ENCODE data around the gene GPR108. TPM values are rescaled to one million over a fixed set of nuclear protein-coding genes. Genes with fewer than 3 reads are reported as not detected.
A peak's percentile ranks its signal among the peaks of the same experiment; 100 is the strongest.

The GPR108 gene
- total RNA-seq, 1 experiment from 2014 or later: 53.6 TPM

DNA sequence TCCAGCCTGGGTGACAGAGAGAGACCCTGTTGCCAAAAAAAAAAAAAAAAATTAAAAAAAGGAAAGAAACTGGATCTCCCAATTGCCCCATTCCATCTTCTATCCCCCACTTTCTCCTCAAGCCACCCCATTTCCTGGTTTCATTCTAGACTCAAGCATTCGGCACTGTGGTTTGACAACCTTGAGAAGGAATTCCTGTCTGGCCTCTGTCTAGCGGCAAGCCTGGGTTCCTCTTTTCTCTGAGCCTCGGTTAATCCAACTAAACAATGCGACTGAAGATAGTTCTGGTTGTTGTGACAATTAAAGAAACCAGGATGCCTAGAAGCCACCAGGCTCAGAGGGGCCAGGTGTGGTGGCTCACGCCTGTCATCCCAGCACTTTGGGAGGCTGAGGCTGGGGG lies 13.6 kb downstream of the GPR108 start:
- no TSS peak for BruUV-seq (replicated peaks)
- POLR2A ChIA-PET: interaction anchor here (0.7 kb wide), 1 partner anchor 386 kb away, joined by 6 read pairs; no protein-coding TSS in a partner anchor
- peak overlapping the region; percentile 68 for H3K27ac Mint-ChIP-seq (ENCODE audit: unreplicated experiment)

DNA sequence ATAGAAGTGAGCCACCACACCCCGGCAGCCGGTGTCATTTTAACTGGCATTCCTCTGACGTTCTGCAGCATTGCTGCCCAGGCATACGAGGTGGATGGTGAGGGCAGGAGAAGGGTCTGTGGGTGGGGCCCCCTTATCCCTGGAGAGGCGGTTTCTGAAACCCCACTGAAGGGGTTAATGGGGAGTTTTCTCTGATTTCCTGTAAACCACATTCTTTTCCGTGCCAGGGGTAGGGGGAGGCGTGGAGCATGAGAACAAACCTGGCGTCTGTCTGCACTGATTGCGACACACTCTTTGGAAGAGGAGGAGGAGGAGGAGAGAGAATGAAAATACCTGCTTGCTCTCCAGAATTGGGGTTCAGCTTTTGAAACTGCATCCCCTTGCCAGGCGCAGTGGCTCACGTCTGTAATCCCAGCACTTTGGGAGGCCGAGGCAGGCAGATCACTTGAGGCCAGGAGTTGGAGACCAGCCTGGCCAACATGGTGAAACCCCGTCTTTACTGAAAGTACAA lies 14.2 kb downstream of the GPR108 start:
- Mint-ChIP-seq H3K27ac (ENCODE audit: unreplicated experiment) (peak overlapping the region; percentile 68), H3K27me3 (ENCODE audit: insufficient read depth, unreplicated experiment) (no peaks in the 10 kb centered on the region)

More for the DNA sequence above, 13.6 kb downstream of the GPR108 start:
- Histone ChIP-seq H3K4me1 (peaks cover 11% of the 10 kb centered on the region), H3K4me3 (ENCODE audit: low read depth, low read length) (no peak overlapping the region), H3K27me3 (replicated peaks; ENCODE audit: control insufficient read depth, insufficient read depth, low read length) (no peaks in the 10 kb centered on the region), H3K36me3 (ENCODE audit: control insufficient read depth, insufficient read depth, low read length) (no peaks in the 10 kb centered on the region), H3K9me3 (no peaks in the 10 kb centered on the region)
- CTCF ChIA-PET: no interaction called here
- no peak for DNase-seq
- Mint-ChIP-seq H3K27me3 (ENCODE audit: insufficient read depth, unreplicated experiment) (no peaks in the 10 kb centered on the region), H3K4me3 (ENCODE audit: unreplicated experiment) (no peak overlapping the region), H3K4me1 (ENCODE audit: low read depth, unreplicated experiment) (peaks cover 12% of the 10 kb centered on the region), H3K9me3 (ENCODE audit: unreplicated experiment) (no peaks in the 10 kb centered on the region), H3K36me3 (ENCODE audit: insufficient read depth, unreplicated experiment) (no peaks in the 10 kb centered on the region)
- intact Hi-C loops (cut with micrococcal nuclease; ENCODE audit: unreplicated experiment): no loop called here
- TF ChIP-seq, protein P1, sequence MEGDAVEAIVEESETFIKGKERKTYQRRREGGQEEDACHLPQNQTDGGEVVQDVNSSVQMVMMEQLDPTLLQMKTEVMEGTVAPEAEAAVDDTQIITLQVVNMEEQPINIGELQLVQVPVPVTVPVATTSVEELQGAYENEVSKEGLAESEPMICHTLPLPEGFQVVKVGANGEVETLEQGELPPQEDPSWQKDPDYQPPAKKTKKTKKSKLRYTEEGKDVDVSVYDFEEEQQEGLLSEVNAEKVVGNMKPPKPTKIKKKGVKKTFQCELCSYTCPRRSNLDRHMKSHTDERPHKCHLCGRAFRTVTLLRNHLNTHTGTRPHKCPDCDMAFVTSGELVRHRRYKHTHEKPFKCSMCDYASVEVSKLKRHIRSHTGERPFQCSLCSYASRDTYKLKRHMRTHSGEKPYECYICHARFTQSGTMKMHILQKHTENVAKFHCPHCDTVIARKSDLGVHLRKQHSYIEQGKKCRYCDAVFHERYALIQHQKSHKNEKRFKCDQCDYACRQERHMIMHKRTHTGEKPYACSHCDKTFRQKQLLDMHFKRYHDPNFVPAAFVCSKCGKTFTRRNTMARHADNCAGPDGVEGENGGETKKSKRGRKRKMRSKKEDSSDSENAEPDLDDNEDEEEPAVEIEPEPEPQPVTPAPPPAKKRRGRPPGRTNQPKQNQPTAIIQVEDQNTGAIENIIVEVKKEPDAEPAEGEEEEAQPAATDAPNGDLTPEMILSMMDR (IDR thresholded peaks at IDR 0.05; ENCODE audit: insufficient read depth in 1 of 2, low read depth in 1 of 2, low read length in 1 of 2, severe bottlenecking in 1 of 2, unreplicated experiment in 1 of 2): no peak

DNA sequence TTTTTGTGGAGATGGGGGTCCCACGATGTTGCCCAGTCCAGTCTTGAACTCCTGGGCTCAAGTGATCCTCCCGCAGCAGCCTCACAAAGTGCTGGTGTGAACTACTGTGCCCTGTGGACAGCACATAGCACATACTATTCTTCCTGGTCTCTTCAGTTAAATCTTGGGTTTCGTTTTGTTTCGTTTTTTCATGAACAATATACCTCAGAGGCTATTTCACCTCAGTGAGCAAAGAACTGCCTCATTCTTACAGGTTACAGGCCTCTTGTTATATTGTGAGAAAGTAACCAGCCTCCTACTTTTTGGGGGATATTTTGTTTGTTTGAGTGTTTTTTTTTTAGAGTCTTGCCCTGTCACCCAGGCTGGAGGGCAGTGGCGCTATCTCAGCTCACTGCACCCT lies 15.6 kb downstream of the GPR108 start:
- Mint-ChIP-seq H3K9me3 (ENCODE audit: unreplicated experiment) (peaks cover 14% of the 10 kb centered on the region), H3K27ac (ENCODE audit: unreplicated experiment) (no peak overlapping the region), H3K4me1 (ENCODE audit: low read depth, unreplicated experiment) (peaks cover 18% of the 10 kb centered on the region), H3K27me3 (ENCODE audit: insufficient read depth, unreplicated experiment) (no peaks in the 10 kb centered on the region), H3K36me3 (ENCODE audit: insufficient read depth, unreplicated experiment) (peaks cover 6% of the 10 kb centered on the region), H3K4me3 (ENCODE audit: unreplicated experiment) (no peak overlapping the region)
- BruUV-seq (replicated peaks): no TSS peak
- Histone ChIP-seq H3K9me3 (no peaks in the 10 kb centered on the region), H3K27me3 (replicated peaks; ENCODE audit: control insufficient read depth, insufficient read depth, low read length) (no peaks in the 10 kb centered on the region), H3K4me1 (peaks cover 11% of the 10 kb centered on the region), H3K36me3 (ENCODE audit: control insufficient read depth, insufficient read depth, low read length) (no peaks in the 10 kb centered on the region), H3K4me3 (ENCODE audit: low read depth, low read length) (no peak overlapping the region)
- TF ChIP-seq, protein P1 (IDR thresholded peaks at IDR 0.05; ENCODE audit: insufficient read depth in 1 of 2, low read depth in 1 of 2, low read length in 1 of 2, severe bottlenecking in 1 of 2, unreplicated experiment in 1 of 2): no peak
- POLR2A ChIA-PET: no interaction called here
- intact Hi-C loops (cut with micrococcal nuclease; ENCODE audit: unreplicated experiment): no loop called here
- no peak for DNase-seq
- CTCF ChIA-PET: no interaction called here

More for the DNA sequence above, 14.2 kb downstream of the GPR108 start:
- H3K4me1 Mint-ChIP-seq (ENCODE audit: low read depth, unreplicated experiment): peaks cover 12% of the 10 kb centered on the region
- H3K4me3 Mint-ChIP-seq (ENCODE audit: unreplicated experiment): peak overlapping the region; percentile 40
- H3K36me3 ChIP-seq (ENCODE audit: control insufficient read depth, insufficient read depth, low read length): no peaks in the 10 kb centered on the region
- TF ChIP-seq, protein P1 (IDR thresholded peaks at IDR 0.05; ENCODE audit: insufficient read depth in 1 of 2, low read depth in 1 of 2, low read length in 1 of 2, severe bottlenecking in 1 of 2, unreplicated experiment in 1 of 2): no peak
- CTCF ChIA-PET: no interaction called here
- intact Hi-C loops (cut with micrococcal nuclease; ENCODE audit: unreplicated experiment): no loop called here
- no peaks in the 10 kb centered on the region for H3K36me3 Mint-ChIP-seq (ENCODE audit: insufficient read depth, unreplicated experiment)
- H3K4me1 ChIP-seq: peaks cover 11% of the 10 kb centered on the region
- no peak for DNase-seq
- H3K9me3 ChIP-seq: no peaks in the 10 kb centered on the region
- H3K4me3 ChIP-seq (ENCODE audit: low read depth, low read length): no peak overlapping the region
- peaks cover under 1% of the 10 kb centered on the region for H3K9me3 Mint-ChIP-seq (ENCODE audit: unreplicated experiment)
- POLR2A ChIA-PET: interaction anchor here (0.7 kb wide), 1 partner anchor 386 kb away, joined by 6 read pairs; no protein-coding TSS in a partner anchor
- BruUV-seq (replicated peaks): no TSS peak
- no peaks in the 10 kb centered on the region for H3K27me3 ChIP-seq (replicated peaks; ENCODE audit: control insufficient read depth, insufficient read depth, low read length)

Measured in Caco-2 (cell line).